HCT116 (cell line): ENCODE results near the gene RIN3. TPM values are rescaled to one million over a fixed set of nuclear protein-coding genes. Genes with fewer than 3 reads are reported as not detected.

Experiments
- ATAC-seq: fragments of 200-7000 bp; cut with Tn5 transposase; 2 replicates; pipeline ENCODE4 v1.9.1; 2020; ENCODE audit warnings: mild to moderate bottlenecking, moderate library complexity
- BruUV-seq: library from RNA; stranded (reverse); fragments of 400-500 nt; replicated peaks from 2 replicates; lab custom pipeline; 2021; lab: Mats Ljungman, UMichigan
- CTCF ChIA-PET: fragments of 300-600 bp; sonication (Branson Sonifier 250); formaldehyde crosslinking; loops from one replicate; lab custom pipeline; 2021; ENCODE audit warnings: antibody characterized with exemption; lab: Charles Lee
- POLR2A ChIA-PET: fragments of 300-600, 350-600 bp; sonication (Branson Sonifier 250); formaldehyde crosslinking; loops from one replicate; lab custom pipeline; 2021; ENCODE audit warnings: antibody characterized with exemption; lab: Charles Lee
- RAD21 ChIA-PET, 2 experiments: fragments of 300-600 bp; sonication (Branson Sonifier 250); formaldehyde crosslinking; loops; one replicate each; lab custom pipeline; 2023; ENCODE audit warnings: low total read pairs in 2 of 2; ENCODE audit not compliant: uncharacterized antibody in 2 of 2, unreplicated experiment in 2 of 2, low non-redundant PET in 1 of 2; lab: Charles Lee
- DNase-seq: peaks from one replicate; pipeline ENCODE4 v3.0.0-alpha.2; 2010; ENCODE audit warnings: low read depth, low spot score
- H2AFZ ChIP-seq: fragments of 200-600 bp; shearing (Covaris generic), sonication (generic); 2 replicates; pipeline ENCODE4 v1.6.1; 2017; ENCODE audit warnings: low read depth, mixed run types, mixed read lengths, antibody characterized with exemption, low read length; ENCODE audit not compliant: poor library complexity, severe bottlenecking
- H3K27ac ChIP-seq: 2 replicates; pipeline ENCODE4 v1.5.1; 2012; ENCODE audit warnings: low read depth, low read length
- H3K27me3 ChIP-seq: fragments of 200-600 bp; sonication (generic); 2 replicates; pipeline ENCODE4 v1.6.1; 2016; ENCODE audit warnings: mixed run types, low read length, mixed read lengths; ENCODE audit not compliant: insufficient read depth
- H3K36me3 ChIP-seq, 2 experiments: fragments of 200-500 bp in 1 of 2; fragments of 200-600 bp in 1 of 2; sonication (Bioruptor generic) in 1 of 2; sonication (generic) in 1 of 2; 2 replicates each; pipeline versions ENCODE4 v1.5.1 to v1.6.1; 2014 to 2016; ENCODE audit warnings: low read length in 2 of 2, inconsistent platforms in 1 of 2, mixed read lengths in 1 of 2, mixed run types in 1 of 2; ENCODE audit not compliant: insufficient read depth in 2 of 2, control insufficient read depth in 1 of 2
- H3K4me1 ChIP-seq, 2 experiments: fragments of 200-600 bp in 1 of 2; sonication (generic) in 1 of 2; 2 replicates each; pipeline versions ENCODE4 v1.5.1 to v1.6.1; 2012 to 2017; ENCODE audit warnings: low read length in 2 of 2, inconsistent platforms in 1 of 2, mild to moderate bottlenecking in 1 of 2, mixed read lengths in 1 of 2, mixed run types in 1 of 2, moderate library complexity in 1 of 2; ENCODE audit not compliant: insufficient read depth in 2 of 2, control insufficient read depth in 1 of 2
- H3K4me2 ChIP-seq: fragments of 200-600 bp; sonication (generic); 2 replicates; pipeline ENCODE4 v1.6.1; 2017; ENCODE audit warnings: mixed run types, low read length, mixed read lengths
- H3K4me3 ChIP-seq, 2 experiments: fragments of 200-600 bp in 1 of 2; sonication (generic) in 1 of 2; replicated peaks in 1 of 2; 2 replicates each; pipeline ENCODE4 v1.5.1; 2011 to 2016; ENCODE audit warnings: low read length in 2 of 2, control low read depth in 1 of 2, low read depth in 1 of 2, mild to moderate bottlenecking in 1 of 2, mixed read lengths in 1 of 2, mixed run types in 1 of 2
- H3K79me2 ChIP-seq: fragments of 200-600 bp; sonication (generic); 2 replicates; pipeline ENCODE4 v1.6.1; 2017; ENCODE audit warnings: mild to moderate bottlenecking, mixed run types, low read length, moderate library complexity, mixed read lengths; ENCODE audit not compliant: insufficient read depth
- H3K9ac ChIP-seq: fragments of 200-600 bp; sonication (generic); 2 replicates; pipeline ENCODE4 v1.6.1; 2016; ENCODE audit warnings: low read length, mixed read lengths
- H3K9me2 ChIP-seq: fragments of 200-600 bp; sonication (generic), shearing (Covaris generic); 2 replicates; pipeline ENCODE4 v1.6.1; 2017; ENCODE audit warnings: mixed run types, mild to moderate bottlenecking, moderate library complexity; ENCODE audit not compliant: insufficient read depth
- H3K9me3 ChIP-seq, 2 experiments: fragments of 200-500 bp in 1 of 2; fragments of 200-600 bp in 1 of 2; sonication (Bioruptor generic) in 1 of 2; sonication (generic) in 1 of 2; 2 replicates each; pipeline ENCODE4 v1.6.1; 2014 to 2017; ENCODE audit warnings: low read length in 2 of 2, mixed read lengths in 2 of 2, inconsistent platforms in 1 of 2, low read depth in 1 of 2, mild to moderate bottlenecking in 1 of 2, mixed run types in 1 of 2, moderate library complexity in 1 of 2; ENCODE audit not compliant: control insufficient read depth in 1 of 2, insufficient read depth in 1 of 2
- H4K20me1 ChIP-seq: fragments of 200-600 bp; sonication (generic), shearing (Covaris generic); 2 replicates; pipeline ENCODE4 v1.6.1; 2017; ENCODE audit warnings: mixed run types, mild to moderate bottlenecking, moderate library complexity; ENCODE audit not compliant: insufficient read depth
- ATF3 ChIP-seq: IDR thresholded peaks from 2 replicates; pipeline ENCODE4 v1.6.1; 2012
- CBX3 ChIP-seq: IDR thresholded peaks from 2 replicates; pipeline ENCODE4 v1.6.1; 2012; ENCODE audit warnings: low read depth
- CEBPB ChIP-seq: IDR thresholded peaks from 2 replicates; pipeline ENCODE4 v1.6.1; 2012; ENCODE audit warnings: low read depth
- CTCF ChIP-seq, 3 experiments: fragments of 200-600 bp in 1 of 3; sonication (generic) in 1 of 3; IDR thresholded peaks in 2 of 3; conservative IDR thresholded peaks in 1 of 3; 2 replicates each; pipeline ENCODE4 v1.5.1; 2012 to 2017; ENCODE audit warnings: low read depth in 2 of 3, low read length in 2 of 3, antibody characterized with exemption in 1 of 3, borderline replicate concordance in 1 of 3, control low read depth in 1 of 3, mild to moderate bottlenecking in 1 of 3, mixed read lengths in 1 of 3, mixed run types in 1 of 3, moderate library complexity in 1 of 3; ENCODE audit not compliant: insufficient read depth in 1 of 3
- ELF1 ChIP-seq: IDR thresholded peaks from 2 replicates; pipeline ENCODE4 v1.6.1; 2012; ENCODE audit warnings: low read depth, borderline replicate concordance
- EZH2 ChIP-seq: fragments of 200-600 bp; sonication (generic); IDR thresholded peaks from 2 replicates; pipeline ENCODE4 v1.6.1; 2017; ENCODE audit warnings: antibody characterized with exemption, mixed run types
- EZH2phosphoT487 ChIP-seq: fragments of 200-600 bp; IDR thresholded peaks from 2 replicates; pipeline ENCODE4 v1.6.1; 2018; ENCODE audit warnings: antibody characterized with exemption, borderline replicate concordance
- JUND ChIP-seq: IDR thresholded peaks from 2 replicates; pipeline ENCODE4 v1.6.1; 2012
- MAX ChIP-seq: IDR thresholded peaks from 2 replicates; pipeline ENCODE4 v1.6.1; 2012
- RAD21 ChIP-seq: IDR thresholded peaks from 2 replicates; pipeline ENCODE4 v1.6.1; 2012; ENCODE audit warnings: low read depth, mild to moderate bottlenecking
- REST ChIP-seq: IDR thresholded peaks from 2 replicates; pipeline ENCODE4 v1.6.1; 2012; ENCODE audit warnings: low read depth
- SRF ChIP-seq: IDR thresholded peaks from 2 replicates; pipeline ENCODE4 v1.6.1; 2012; ENCODE audit warnings: low read depth
- YY1 ChIP-seq: IDR thresholded peaks from 2 replicates; pipeline ENCODE4 v1.6.1; 2011; ENCODE audit warnings: low read length, low read depth, moderate library complexity, mild to moderate bottlenecking; ENCODE audit not compliant: insufficient replicate concordance; ENCODE audit errors: extremely low read depth
- ZBTB33 ChIP-seq: IDR thresholded peaks from 2 replicates; pipeline ENCODE4 v1.6.1; 2011; ENCODE audit warnings: mild to moderate bottlenecking, low read length, moderate library complexity; ENCODE audit not compliant: insufficient replicate concordance; ENCODE audit errors: extremely low read depth
- ZFX ChIP-seq: fragments of 450-650 bp; IDR thresholded peaks from 2 replicates; pipeline ENCODE4 v1.6.1; 2017
- ZNF274 ChIP-seq: fragments of 200-500 bp; sonication (Bioruptor generic); IDR thresholded peaks from 2 replicates; pipeline ENCODE4 v1.6.1; 2014; ENCODE audit warnings: mild to moderate bottlenecking, low read depth, low read length, inconsistent platforms
- intact Hi-C: fragments of 100-400 bp; cut with micrococcal nuclease; formaldehyde crosslinking; loops from 2 replicates; pipeline ENCODE4 v1.10.0; 2022
- total RNA-seq: library from RNA; stranded (reverse); gene quantifications from one replicate; pipeline ENCODE4 v1.2.1, GENCODE V29; 2021; ENCODE audit not compliant: unreplicated experiment

RIN3 gene
- total RNA-seq, 1 experiment from 2014 or later, result 22.2 TPM

GRCh38 chr14:92581966-92582566, 68.5 kb downstream of the RIN3 start:
- no peak overlapping the region for H3K27ac ChIP-seq
- no peaks in the 10 kb centered on the region for H3K79me2 ChIP-seq
- no peak overlapping the region for H2AFZ ChIP-seq
- ATAC-seq, result no peak
- ChIA-PET RAD21 (no interaction called here), CTCF (no interaction called here), POLR2A (no interaction called here)
- H3K4me1 ChIP-seq, result peaks cover 0 to 3% of the 10 kb centered on the region in 2 experiments; a peak in 1 of 4 replicates
- intact Hi-C loops, result loop anchor here (10.0 kb wide), 1 partner anchor 103 kb away; no protein-coding TSS in a partner anchor
- no peaks in the 10 kb centered on the region for H3K9me2 ChIP-seq
- no peak overlapping the region for H3K4me3 ChIP-seq
- DNase-seq, result no peak
- H4K20me1 ChIP-seq, result no peaks in the 10 kb centered on the region
- no peaks in the 10 kb centered on the region for H3K9me3 ChIP-seq
- H3K4me2 ChIP-seq, result no peak overlapping the region
- TF ChIP-seq YY1, result no peak
- TF ChIP-seq ZNF274, result no peak
- TF ChIP-seq ELF1, result no peak
- TF ChIP-seq ZBTB33, result no peak
- no peak for TF ChIP-seq ATF3
- no peak for TF ChIP-seq EZH2
- no peak for TF ChIP-seq ZFX
- TF ChIP-seq CBX3, result no peak
- no peak for TF ChIP-seq MAX
- TF ChIP-seq CEBPB, result no peak
- TF ChIP-seq RAD21, result no peak
- no peak for TF ChIP-seq EZH2phosphoT487
- TF ChIP-seq JUND, result no peak
- TF ChIP-seq CTCF (IDR thresholded peaks at IDR 0.05 in 2 of 3, conservative IDR thresholded peaks at IDR 0.05 in 1 of 3; ENCODE audit: borderline replicate concordance in 1 of 3, insufficient read depth in 1 of 3, low read depth in 2 of 3, low read length in 2 of 3), result no peak
- no peak for TF ChIP-seq REST
- no peak for TF ChIP-seq SRF
- no peaks in the 10 kb centered on the region; a peak in 2 of 4 replicates for H3K36me3 ChIP-seq
- H3K27me3 ChIP-seq, result no peaks in the 10 kb centered on the region
- H3K9ac ChIP-seq, result no peak overlapping the region
- no TSS peak for BruUV-seq
